ENCODE measurements around the gene MLX. TPM values are rescaled to one million over a fixed set of nuclear protein-coding genes. Genes with fewer than 3 reads are reported as not detected.

Gene MLX
- total RNA-seq, 1 donor from 2014 or later = 33.9 TPM

DNA sequence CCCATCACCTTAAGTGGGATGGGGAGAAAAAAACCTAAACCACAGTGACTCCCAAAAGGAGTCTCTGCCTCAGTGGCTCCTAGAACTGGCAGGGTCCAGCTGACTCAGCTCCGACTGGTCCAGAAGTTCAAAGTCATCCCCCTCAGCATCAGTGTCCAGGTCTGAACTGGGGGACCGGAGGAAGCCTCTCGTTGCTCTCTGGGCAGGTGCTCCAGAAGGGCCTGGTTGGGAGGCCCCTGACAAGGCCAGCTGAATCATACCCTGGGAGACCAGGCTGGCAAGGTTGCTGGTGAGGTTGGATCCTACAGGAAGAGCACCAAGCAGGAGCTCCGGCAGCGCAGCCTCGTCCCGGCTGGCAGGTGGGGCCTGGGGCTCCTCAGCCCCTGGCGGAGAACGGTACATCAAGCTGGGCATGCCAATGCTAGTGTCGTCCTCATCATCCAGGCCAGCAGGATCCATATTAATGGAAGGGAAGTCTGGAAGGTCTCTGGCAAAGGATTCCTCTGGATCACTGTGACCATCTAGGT is 14.9 kb downstream of the MLX start:
- no peak for DNase-seq (ENCODE audit: extremely low spot score in 2 of 2)
- no peak overlapping the region for H3K4me3 ChIP-seq
- peaks cover 0 to 67% of the 10 kb centered on the region in 2 donors for H3K36me3 ChIP-seq
- intact Hi-C loops (cut with DNase I) = no loop called here
- no peaks in the 10 kb centered on the region for H3K9me3 ChIP-seq
- no peak overlapping the region for H3K27ac ChIP-seq
- no peaks in the 10 kb centered on the region for H3K27me3 ChIP-seq
- TF ChIP-seq POLR2A (IDR thresholded peaks at IDR 0.05) = no peak
- TF ChIP-seq, protein P1, sequence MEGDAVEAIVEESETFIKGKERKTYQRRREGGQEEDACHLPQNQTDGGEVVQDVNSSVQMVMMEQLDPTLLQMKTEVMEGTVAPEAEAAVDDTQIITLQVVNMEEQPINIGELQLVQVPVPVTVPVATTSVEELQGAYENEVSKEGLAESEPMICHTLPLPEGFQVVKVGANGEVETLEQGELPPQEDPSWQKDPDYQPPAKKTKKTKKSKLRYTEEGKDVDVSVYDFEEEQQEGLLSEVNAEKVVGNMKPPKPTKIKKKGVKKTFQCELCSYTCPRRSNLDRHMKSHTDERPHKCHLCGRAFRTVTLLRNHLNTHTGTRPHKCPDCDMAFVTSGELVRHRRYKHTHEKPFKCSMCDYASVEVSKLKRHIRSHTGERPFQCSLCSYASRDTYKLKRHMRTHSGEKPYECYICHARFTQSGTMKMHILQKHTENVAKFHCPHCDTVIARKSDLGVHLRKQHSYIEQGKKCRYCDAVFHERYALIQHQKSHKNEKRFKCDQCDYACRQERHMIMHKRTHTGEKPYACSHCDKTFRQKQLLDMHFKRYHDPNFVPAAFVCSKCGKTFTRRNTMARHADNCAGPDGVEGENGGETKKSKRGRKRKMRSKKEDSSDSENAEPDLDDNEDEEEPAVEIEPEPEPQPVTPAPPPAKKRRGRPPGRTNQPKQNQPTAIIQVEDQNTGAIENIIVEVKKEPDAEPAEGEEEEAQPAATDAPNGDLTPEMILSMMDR (IDR thresholded peaks at IDR 0.05) = no peak
- TF ChIP-seq POLR2AphosphoS5 (IDR thresholded peaks at IDR 0.05; ENCODE audit: insufficient read depth in 1 of 2, low read depth in 1 of 2) = no peak
- H3K4me1 ChIP-seq = peaks cover 40% of the 10 kb centered on the region

DNA sequence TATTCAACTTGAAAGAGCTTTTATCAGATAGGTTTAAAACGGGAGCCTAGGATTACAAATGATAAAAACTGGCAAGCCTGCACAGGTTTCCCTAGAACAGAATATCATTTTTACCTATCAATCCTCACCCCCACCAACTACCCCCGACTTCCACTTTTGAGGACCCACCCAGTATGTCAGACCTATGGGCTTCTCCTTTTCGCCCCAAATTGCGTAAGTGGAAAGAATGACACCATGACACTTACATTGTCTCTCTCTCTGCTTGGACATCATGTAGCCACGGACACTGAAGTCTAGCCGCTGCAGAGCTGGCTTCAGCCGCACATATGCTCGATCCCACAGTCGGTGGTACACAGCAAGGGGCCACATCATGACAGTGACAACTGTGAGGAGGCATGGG is 18.0 kb downstream of the MLX start:
- intact Hi-C loops (cut with DNase I) = no loop called here
- DNase-seq (ENCODE audit: extremely low spot score in 2 of 2) = no peak
- no peaks in the 10 kb centered on the region for H3K27me3 ChIP-seq
- peaks cover 27% of the 10 kb centered on the region for H3K4me1 ChIP-seq
- TF ChIP-seq POLR2AphosphoS5 (IDR thresholded peaks at IDR 0.05; ENCODE audit: insufficient read depth in 1 of 2, low read depth in 1 of 2) = no peak
- TF ChIP-seq, protein P1 (IDR thresholded peaks at IDR 0.05) = no peak
- no peak for TF ChIP-seq POLR2A (IDR thresholded peaks at IDR 0.05)
- no peak overlapping the region for H3K27ac ChIP-seq
- no peaks in the 10 kb centered on the region for H3K9me3 ChIP-seq
- peaks cover 1 to 82% of the 10 kb centered on the region in 2 donors for H3K36me3 ChIP-seq
- H3K4me3 ChIP-seq = no peak overlapping the region

DNA sequence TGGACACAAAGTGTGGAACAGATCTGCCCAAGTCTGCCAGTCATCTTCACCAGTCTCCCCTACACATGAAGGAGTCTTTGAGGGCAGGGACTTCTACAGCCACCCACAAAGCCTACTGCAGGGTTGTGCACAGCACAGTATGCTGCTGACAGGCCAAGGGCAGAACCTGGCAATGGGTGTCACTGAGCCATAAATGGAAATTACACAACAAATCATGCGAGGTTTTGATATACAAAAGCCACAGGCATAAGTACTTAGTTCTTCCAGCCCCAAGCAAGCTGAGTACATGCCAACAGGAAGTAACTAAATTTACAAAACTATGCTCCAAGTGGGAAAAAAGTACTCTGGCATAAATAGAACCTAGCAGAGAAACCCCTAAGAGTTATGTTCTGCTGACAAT is 18.5 kb downstream of the MLX start:
- Histone ChIP-seq H3K4me1 (peaks cover 27% of the 10 kb centered on the region), H3K27ac (no peak overlapping the region), H3K9me3 (no peaks in the 10 kb centered on the region), H3K27me3 (no peaks in the 10 kb centered on the region), H3K36me3 (peaks cover 3 to 82% of the 10 kb centered on the region in 2 donors), H3K4me3 (no peak overlapping the region)
- no peak for DNase-seq (ENCODE audit: extremely low spot score in 2 of 2)
- intact Hi-C loops (cut with DNase I) = no loop called here
- TF ChIP-seq, protein P1 (IDR thresholded peaks at IDR 0.05) = no peak
- TF ChIP-seq POLR2AphosphoS5 (IDR thresholded peaks at IDR 0.05; ENCODE audit: insufficient read depth in 1 of 2, low read depth in 1 of 2) = no peak
- TF ChIP-seq POLR2A (IDR thresholded peaks at IDR 0.05) = no peak

DNA sequence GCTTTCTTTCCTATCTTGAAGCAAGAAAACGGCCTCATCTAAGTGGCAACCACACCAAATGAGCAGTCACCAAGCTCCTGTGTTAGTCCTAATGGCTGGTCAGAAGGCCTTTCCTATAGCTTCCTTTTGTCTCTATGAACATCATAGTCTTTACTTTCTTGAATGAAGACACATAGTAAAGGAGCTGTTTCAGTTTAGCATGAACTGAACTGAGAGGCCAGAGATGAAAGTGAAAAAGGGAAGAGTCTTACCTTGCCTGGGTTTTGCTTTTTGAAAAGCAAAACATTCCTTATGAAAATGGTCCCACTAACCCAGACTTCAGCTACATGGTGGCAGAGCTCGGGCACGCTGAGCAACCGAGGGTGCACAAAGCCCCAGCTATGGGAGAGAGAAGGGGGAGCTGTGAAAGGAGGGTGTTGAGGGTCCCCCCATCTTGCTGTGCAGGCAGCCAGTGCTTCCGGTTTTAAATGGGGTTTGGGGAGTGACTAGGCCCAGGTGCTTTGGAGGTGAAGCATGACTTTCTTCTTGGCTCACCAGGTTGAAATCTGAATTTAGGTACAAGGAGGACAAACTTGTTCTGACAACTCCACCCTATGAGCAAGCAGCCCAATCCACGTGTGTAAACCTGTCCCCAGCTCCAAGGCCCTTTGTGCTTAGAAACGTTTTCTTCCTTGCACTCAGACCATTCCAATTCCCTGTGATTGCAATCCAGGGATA is 19.8 kb downstream of the MLX start:
- H3K36me3 ChIP-seq = peaks cover 3 to 83% of the 10 kb centered on the region in 2 donors
- intact Hi-C loops (cut with DNase I) = no loop called here
- DNase-seq (ENCODE audit: extremely low spot score in 2 of 2) = no peak
- no peaks in the 10 kb centered on the region for H3K9me3 ChIP-seq
- peaks cover 27% of the 10 kb centered on the region for H3K4me1 ChIP-seq
- H3K4me3 ChIP-seq = no peak overlapping the region
- H3K27ac ChIP-seq = peak overlapping the region; percentile 14
- TF ChIP-seq POLR2AphosphoS5 (IDR thresholded peaks at IDR 0.05; ENCODE audit: insufficient read depth in 1 of 2, low read depth in 1 of 2) = peak in 1 of 2 donors; percentile 60
- TF ChIP-seq, protein P1 (IDR thresholded peaks at IDR 0.05) = no peak
- no peaks in the 10 kb centered on the region for H3K27me3 ChIP-seq

DNA sequence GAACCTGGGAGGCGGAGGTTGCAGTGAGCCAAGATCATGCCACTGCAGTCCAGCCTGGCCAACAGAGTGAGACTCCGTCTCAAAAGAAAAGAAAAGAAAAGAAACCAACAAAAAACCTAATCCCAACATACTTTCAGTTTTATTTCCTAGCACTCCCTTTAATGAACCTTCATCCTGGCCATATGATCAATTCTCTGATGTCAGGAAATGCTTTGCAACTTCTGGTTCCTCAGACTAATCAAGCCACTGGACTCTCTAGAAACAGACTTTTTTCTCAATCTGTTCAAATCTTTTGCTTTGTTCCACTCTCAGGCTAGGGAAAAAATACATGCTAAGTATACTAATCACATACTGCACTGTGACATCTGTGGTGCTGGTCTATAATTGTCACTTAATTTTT is 24.0 kb downstream of the MLX start:
- H3K27me3 ChIP-seq = no peaks in the 10 kb centered on the region
- H3K4me3 ChIP-seq = no peak overlapping the region
- no peak for DNase-seq (ENCODE audit: extremely low spot score in 2 of 2)
- peaks cover 3 to 46% of the 10 kb centered on the region in 2 donors for H3K36me3 ChIP-seq
- TF ChIP-seq POLR2AphosphoS5 (IDR thresholded peaks at IDR 0.05; ENCODE audit: insufficient read depth in 1 of 2, low read depth in 1 of 2) = no peak
- TF ChIP-seq, protein P1 (IDR thresholded peaks at IDR 0.05) = no peak
- no peak for TF ChIP-seq POLR2A (IDR thresholded peaks at IDR 0.05)
- intact Hi-C loops (cut with DNase I) = no loop called here
- H3K4me1 ChIP-seq = peaks cover 15% of the 10 kb centered on the region
- H3K27ac ChIP-seq = no peak overlapping the region
- H3K9me3 ChIP-seq = no peaks in the 10 kb centered on the region
